Esophagus muscularis mucosa (tissue), 4 donors: ENCODE data around the gene FAM76A. TPM values are rescaled to one million over a fixed set of nuclear protein-coding genes. Genes with fewer than 3 reads are reported as not detected.
"Not testable (repeated sequence)": the region's sequence is repeated elsewhere in the genome, so short reads cannot be mapped to it uniquely, and the experiment has no call there.

Experiments used
- DNase-seq: peaks from one replicate; pipeline ENCODE4 v3.0.0-alpha.2; 2017; ENCODE audit errors: extremely low spot score
- H3K27ac ChIP-seq, 4 donors: fragments of 200-600 bp; sonication (generic); replicated peaks in 1 of 4; 1 replicate in 3 of 4; 2 replicates in 1 of 4; pipeline ENCODE4 v1.5.1; 2016 to 2019; ENCODE audit warnings: mild to moderate bottlenecking in 1 of 4
- H3K27me3 ChIP-seq, 4 donors: fragments of 200-600 bp; sonication (generic); one replicate each; pipeline versions ENCODE4 v1.5.1 to v1.6.0; 2016 to 2019
- H3K36me3 ChIP-seq, 4 donors: fragments of 200-600 bp; sonication (generic); one replicate each; pipeline ENCODE4 v1.5.1; 2016 to 2019
- H3K4me1 ChIP-seq, 4 donors: fragments of 200-600 bp; sonication (generic); one replicate each; pipeline ENCODE4 v1.5.1; 2016 to 2019
- H3K4me3 ChIP-seq, 4 donors: fragments of 200-600 bp; sonication (generic); 1 replicate in 2 of 4; 2 replicates in 2 of 4; pipeline ENCODE4 v1.5.1; 2016 to 2019; ENCODE audit warnings: mild to moderate bottlenecking in 4 of 4, moderate library complexity in 1 of 4
- H3K9me3 ChIP-seq, 4 donors: fragments of 200-600 bp; sonication (generic); 1 replicate in 3 of 4; 2 replicates in 1 of 4; pipeline ENCODE4 v1.5.1; 2016 to 2019
- EP300 ChIP-seq: sonication (generic); formaldehyde crosslinking; IDR thresholded peaks from one replicate; pipeline ENCODE4 v1.6.1; 2017; ENCODE audit warnings: antibody characterized with exemption
- POLR2A ChIP-seq: fragments of 450-650 bp; IDR thresholded peaks from one replicate; pipeline ENCODE4 v1.6.1; 2017; ENCODE audit warnings: antibody characterized with exemption, moderate library complexity, mild to moderate bottlenecking, low read depth
- POLR2AphosphoS5 ChIP-seq, 2 donors: sonication (generic); formaldehyde crosslinking; IDR thresholded peaks; one replicate each; pipeline ENCODE4 v1.6.1; 2017; ENCODE audit warnings: antibody characterized with exemption in 2 of 2
- WGBS: methylation state at CpG from one replicate; pipeline ENCODE4 v1.1.5; 2018; 5-methylcytosine and 5-hydroxymethylcytosine counted together
- intact Hi-C: fragments of 100-400 bp; cut with DNase I; formaldehyde crosslinking; loops from one replicate; pipeline ENCODE4 v1.15.1; 2023
- total RNA-seq, 4 donors: library from RNA; depleted of rRNA; stranded (reverse); fragments of >200 nt; gene quantifications; one replicate each; pipeline versions ENCODE4 v1.1.0 to v1.2.1, GENCODE V29; 2016
- TF ChIP-seq, protein P1 (sequence below), 3 experiments: fragments of 200-600 bp in 2 of 3; fragments of 450-650 bp in 1 of 3; sonication (generic) in 2 of 3; IDR thresholded peaks; one replicate each; pipeline ENCODE4 v1.5.1; 2017 to 2019; ENCODE audit warnings: antibody characterized with exemption in 3 of 3, mild to moderate bottlenecking in 2 of 3, moderate library complexity in 1 of 3

Gene FAM76A
- total RNA-seq, 4 donors from 2014 or later: 15.6 to 17.4 (median 16.6) TPM

DNA sequence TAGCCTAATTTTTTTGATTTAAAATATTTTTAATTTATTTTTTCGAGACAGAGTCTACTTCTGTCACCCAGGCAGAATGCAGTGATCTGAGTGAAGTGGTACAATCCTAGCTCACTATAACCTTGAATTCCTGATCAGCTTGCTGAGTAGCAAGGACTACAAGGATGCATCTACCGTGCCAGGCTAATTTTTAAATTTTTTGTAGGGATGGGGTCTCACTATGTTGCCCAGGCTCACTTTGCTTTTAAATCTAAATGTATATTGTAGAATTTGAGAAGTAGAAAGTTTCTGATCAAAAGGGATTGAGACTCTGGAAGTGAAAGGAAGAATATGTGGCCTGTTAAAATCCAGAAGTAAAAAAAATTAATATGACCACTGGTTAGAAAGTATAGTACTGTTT lies 48.9 kb downstream of the FAM76A start:
- intact Hi-C loops: loop anchor here (5.0 kb wide), 1 partner anchor 47 kb away; the partner anchor contains the start of gene FAM76A
- Histone ChIP-seq H3K27me3 (no peaks in the 10 kb centered on the region), H3K4me1 (peaks cover 14 to 54% (median 46%) of the 10 kb centered on the region in 4 donors), H3K36me3 (peaks cover 0 to 16% (median 5%) of the 10 kb centered on the region in 4 donors), H3K9me3 (no peaks in the 10 kb centered on the region), H3K27ac (peak overlapping the region in 3 of 4 donors; percentile 89 to 96 (median 96)), H3K4me3 (peak overlapping the region; percentile 77 to 86 (median 81))
- WGBS: 79% methylated on average over 2 of the region's 2 CpGs
- DNase-seq: no peak
- TF ChIP-seq EP300: no peak
- no peak for TF ChIP-seq POLR2AphosphoS5 (IDR thresholded peaks at IDR 0.05)
- TF ChIP-seq POLR2A: no peak
- TF ChIP-seq, protein P1, sequence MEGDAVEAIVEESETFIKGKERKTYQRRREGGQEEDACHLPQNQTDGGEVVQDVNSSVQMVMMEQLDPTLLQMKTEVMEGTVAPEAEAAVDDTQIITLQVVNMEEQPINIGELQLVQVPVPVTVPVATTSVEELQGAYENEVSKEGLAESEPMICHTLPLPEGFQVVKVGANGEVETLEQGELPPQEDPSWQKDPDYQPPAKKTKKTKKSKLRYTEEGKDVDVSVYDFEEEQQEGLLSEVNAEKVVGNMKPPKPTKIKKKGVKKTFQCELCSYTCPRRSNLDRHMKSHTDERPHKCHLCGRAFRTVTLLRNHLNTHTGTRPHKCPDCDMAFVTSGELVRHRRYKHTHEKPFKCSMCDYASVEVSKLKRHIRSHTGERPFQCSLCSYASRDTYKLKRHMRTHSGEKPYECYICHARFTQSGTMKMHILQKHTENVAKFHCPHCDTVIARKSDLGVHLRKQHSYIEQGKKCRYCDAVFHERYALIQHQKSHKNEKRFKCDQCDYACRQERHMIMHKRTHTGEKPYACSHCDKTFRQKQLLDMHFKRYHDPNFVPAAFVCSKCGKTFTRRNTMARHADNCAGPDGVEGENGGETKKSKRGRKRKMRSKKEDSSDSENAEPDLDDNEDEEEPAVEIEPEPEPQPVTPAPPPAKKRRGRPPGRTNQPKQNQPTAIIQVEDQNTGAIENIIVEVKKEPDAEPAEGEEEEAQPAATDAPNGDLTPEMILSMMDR (IDR thresholded peaks at IDR 0.05): no peak

DNA sequence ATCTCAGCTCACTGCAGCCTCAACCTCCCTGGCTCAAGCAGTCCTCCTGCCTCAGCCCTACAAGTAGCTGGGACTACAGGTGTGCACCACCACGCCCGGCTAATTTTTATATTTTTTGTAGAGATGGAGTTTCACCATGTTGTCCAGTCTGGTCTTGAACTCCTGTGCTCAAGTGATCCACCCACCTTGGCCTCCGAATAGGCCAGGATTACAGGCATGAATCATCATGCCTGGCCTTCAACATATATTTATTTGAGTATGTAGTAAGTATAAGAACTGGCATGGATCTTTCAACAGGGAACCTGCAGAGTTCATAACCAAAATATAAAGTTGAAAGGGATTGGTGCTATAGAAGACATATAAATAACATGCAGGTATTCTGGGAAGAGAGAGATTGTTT lies 49.6 kb downstream of the FAM76A start:
- H3K27me3 ChIP-seq, DNase-seq, H3K4me3 ChIP-seq, H3K27ac ChIP-seq, H3K9me3 ChIP-seq, intact Hi-C loops: not testable (repeated sequence)
- Histone ChIP-seq H3K4me1 (peaks cover 14 to 55% (median 46%) of the 10 kb centered on the region in 4 donors), H3K36me3 (peaks cover 0 to 19% (median 5%) of the 10 kb centered on the region in 4 donors)
- 72% methylated on average over 3 of the region's 3 CpGs for WGBS

DNA sequence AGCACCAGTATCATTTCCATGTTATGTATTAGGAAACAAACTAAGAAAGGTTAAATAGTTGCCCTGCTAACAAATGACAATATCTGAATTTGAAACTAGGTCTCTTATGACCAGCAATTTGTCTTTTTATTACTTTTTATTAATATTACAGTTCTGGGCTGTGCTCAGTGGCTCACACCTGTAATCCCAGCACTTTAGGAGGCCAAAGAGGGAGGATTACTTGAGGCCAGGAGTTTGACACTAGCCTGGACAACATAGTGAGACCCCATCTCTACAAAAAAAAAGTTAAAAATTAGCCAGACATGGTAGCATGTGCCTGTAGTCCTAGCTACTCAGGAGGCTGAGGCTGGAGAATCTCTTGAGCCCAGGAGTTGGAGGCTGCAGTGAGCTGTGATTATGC lies 50.5 kb downstream of the FAM76A start:
- intact Hi-C loops, H3K9me3 ChIP-seq, H3K4me3 ChIP-seq, DNase-seq, H3K27me3 ChIP-seq, H3K27ac ChIP-seq: not testable (repeated sequence)
- H3K4me1 ChIP-seq: peaks cover 14 to 55% (median 46%) of the 10 kb centered on the region in 4 donors
- peaks cover 0 to 27% (median 5%) of the 10 kb centered on the region in 4 donors for H3K36me3 ChIP-seq

DNA sequence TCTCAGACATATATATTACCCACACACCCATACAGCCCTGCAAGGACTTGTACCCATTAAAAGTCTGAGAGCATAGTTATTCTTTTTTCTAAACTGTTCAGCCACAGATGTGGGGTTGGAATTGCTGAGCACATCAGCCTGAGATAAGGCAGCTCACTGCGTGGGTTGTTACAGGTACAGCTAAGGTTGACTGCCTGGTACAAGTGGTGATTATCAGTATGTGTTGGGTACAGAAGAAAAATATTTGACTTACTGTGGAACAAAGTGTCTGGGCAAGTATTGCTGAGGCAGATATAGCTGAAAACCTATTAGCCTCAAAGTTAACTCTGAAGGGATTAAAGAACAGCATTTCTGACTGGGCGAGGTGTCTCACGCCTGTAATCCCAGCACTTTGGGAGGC lies 52.3 kb downstream of the FAM76A start:
- H3K4me3 ChIP-seq: no peak overlapping the region

DNA sequence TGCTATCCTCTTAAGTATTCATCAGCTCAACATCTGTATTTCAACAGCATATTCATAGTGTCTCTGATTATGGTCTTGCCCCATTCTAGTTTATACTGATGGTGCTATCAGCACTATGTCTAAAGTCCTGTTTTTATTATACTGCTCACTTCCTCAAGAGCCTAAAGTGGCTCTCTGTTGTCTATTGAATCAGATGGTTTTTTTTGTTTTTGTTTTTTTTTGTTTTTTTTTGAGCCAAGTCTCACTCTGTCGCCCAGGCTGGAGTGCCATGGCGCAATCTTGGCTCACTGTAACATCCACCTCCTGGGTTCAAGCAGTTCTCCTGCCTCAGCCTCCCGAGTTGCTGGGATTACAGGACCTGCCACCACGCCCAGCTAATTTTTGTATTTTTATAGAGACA lies 53.4 kb downstream of the FAM76A start:
- Histone ChIP-seq H3K36me3 (peaks cover 0 to 35% (median 5%) of the 10 kb centered on the region in 4 donors), H3K27me3 (no peaks in the 10 kb centered on the region), H3K27ac (no peak overlapping the region), H3K4me1 (peaks cover 15 to 55% (median 36%) of the 10 kb centered on the region in 4 donors), H3K9me3 (no peaks in the 10 kb centered on the region), H3K4me3 (no peak overlapping the region)
- DNase-seq: no peak
- intact Hi-C loops: no loop called here
- TF ChIP-seq POLR2A: no peak
- TF ChIP-seq EP300: no peak
- TF ChIP-seq POLR2AphosphoS5 (IDR thresholded peaks at IDR 0.05): no peak
- TF ChIP-seq, protein P1 (IDR thresholded peaks at IDR 0.05): no peak
- 84% methylated on average over 4 of the region's 4 CpGs for WGBS

More for the DNA sequence above, 52.3 kb downstream of the FAM76A start:
- TF ChIP-seq EP300 (no peak), POLR2AphosphoS5 (IDR thresholded peaks at IDR 0.05) (no peak), POLR2A (no peak)
- TF ChIP-seq, protein P1 (IDR thresholded peaks at IDR 0.05): no peak
- peaks cover 0 to 35% (median 5%) of the 10 kb centered on the region in 4 donors for H3K36me3 ChIP-seq
- DNase-seq: no peak
- H3K9me3 ChIP-seq: no peaks in the 10 kb centered on the region
- no peaks in the 10 kb centered on the region for H3K27me3 ChIP-seq
- WGBS: 95% methylated on average over 3 of the region's 3 CpGs
- no peak overlapping the region for H3K27ac ChIP-seq
- intact Hi-C loops: no loop called here
- H3K4me1 ChIP-seq: peaks cover 14 to 47% (median 38%) of the 10 kb centered on the region in 4 donors

DNA sequence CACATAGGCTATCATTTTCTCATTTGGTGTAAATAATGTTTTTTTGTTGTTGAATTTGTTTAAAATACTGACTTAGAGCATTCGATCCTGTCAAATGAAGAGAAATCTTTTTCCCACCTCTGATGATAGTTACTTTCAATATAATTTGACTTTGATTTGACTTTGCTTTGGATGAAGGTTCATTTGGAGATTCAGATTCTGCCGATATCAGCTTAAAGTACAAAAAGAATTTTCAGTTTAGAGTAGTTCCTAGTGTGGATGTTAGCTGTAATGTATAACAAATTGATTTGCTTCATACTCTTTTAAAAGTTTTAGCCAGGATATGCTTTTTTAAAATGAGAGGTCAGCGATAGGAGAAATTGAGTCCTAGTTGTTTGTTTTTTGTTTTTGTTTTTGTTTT lies 57.2 kb downstream of the FAM76A start:
- intact Hi-C loops: no loop called here
- H3K36me3 ChIP-seq: peaks cover 0 to 22% (median 0%) of the 10 kb centered on the region in 4 donors
- no peak overlapping the region for H3K4me3 ChIP-seq
- H3K27ac ChIP-seq: no peak overlapping the region
- no peak for TF ChIP-seq EP300
- TF ChIP-seq POLR2AphosphoS5 (IDR thresholded peaks at IDR 0.05): no peak
- TF ChIP-seq, protein P1 (IDR thresholded peaks at IDR 0.05): no peak
- TF ChIP-seq POLR2A: no peak
- DNase-seq: no peak
- no peaks in the 10 kb centered on the region for H3K9me3 ChIP-seq
- peaks cover 20 to 53% (median 22%) of the 10 kb centered on the region in 4 donors for H3K4me1 ChIP-seq
- no peaks in the 10 kb centered on the region for H3K27me3 ChIP-seq
- 89% methylated on average over 3 of the region's 3 CpGs for WGBS
